ENCODE data around the gene HTR2C. TPM values are rescaled to one million over a fixed set of nuclear protein-coding genes. Genes with fewer than 3 reads are reported as not detected.

Gene HTR2C
- total RNA-seq, 1 experiment from 2014 or later: 1.7 TPM

GRCh38 chrX:114581528-114582263, 2.2 kb upstream of the HTR2C start (continued):
- TF ChIP-seq ARID4B (CRISPR knock-in tag; IDR thresholded peaks at IDR 0.05; ENCODE audit: borderline replicate concordance) (no peak), TP53 (CRISPR knock-in tag; IDR thresholded peaks at IDR 0.05) (no peak), ZNF416 (CRISPR knock-in tag; IDR thresholded peaks at IDR 0.05) (peak; percentile 80; the same call in 1 of the 2 replicates), MAX (CRISPR knock-in tag; IDR thresholded peaks at IDR 0.05) (peak; percentile 65; the same call in 1 of the 2 replicates), FOXP1 (CRISPR knock-in tag; IDR thresholded peaks at IDR 0.05; ENCODE audit: borderline replicate concordance) (no peak)

- peaks cover 72% of the 10 kb centered on the region for H3K27me3 Mint-ChIP-seq (ENCODE audit: low read depth)
- POLR2A ChIA-PET: no interaction called here
- H3K9me3 Mint-ChIP-seq: no peaks in the 10 kb centered on the region
- H3K36me3 Mint-ChIP-seq: no peaks in the 10 kb centered on the region
- peak overlapping the region; percentile 76 for H3K4me3 Mint-ChIP-seq
- CTCF ChIA-PET: interaction anchor here (0.6 to 0.9 kb wide), 2 partner anchors 120 to 507 kb away, joined by 3 read pairs; no protein-coding TSS in a partner anchor
- TF ChIP-seq MXD4 (CRISPR knock-in tag; IDR thresholded peaks at IDR 0.05; ENCODE audit: borderline replicate concordance) (no peak), E2F5 (CRISPR knock-in tag; IDR thresholded peaks at IDR 0.05) (no peak), E2F4 (CRISPR knock-in tag; IDR thresholded peaks at IDR 0.05; ENCODE audit: borderline replicate concordance, low read depth) (no peak), PRDM15 (CRISPR knock-in tag; IDR thresholded peaks at IDR 0.05) (no peak), NFATC4 (CRISPR knock-in tag; IDR thresholded peaks at IDR 0.05) (no peak), CBFB (CRISPR knock-in tag; IDR thresholded peaks at IDR 0.05; ENCODE audit: low read depth) (no peak), CREB1 (CRISPR knock-in tag; IDR thresholded peaks at IDR 0.05) (no peak), NR1H2 (CRISPR knock-in tag; IDR thresholded peaks at IDR 0.05) (no peak), ATF6 (CRISPR knock-in tag; IDR thresholded peaks at IDR 0.05) (no peak)
- DNase-seq (ENCODE audit: low spot score) (no peak), ATAC-seq (no peak)
- no peak overlapping the region for H3K27ac Mint-ChIP-seq
- peaks cover 42% of the 10 kb centered on the region for H3K4me1 Mint-ChIP-seq
Observed at GRCh38 chrX:114582264-114582632, 1.6 kb upstream of the HTR2C start.

Data from WTC11 (cell line).